ENCODE data around the gene HS3ST4.
A peak's percentile ranks its signal among the peaks of the same experiment; 100 is the strongest.

HS3ST4 gene

DNA sequence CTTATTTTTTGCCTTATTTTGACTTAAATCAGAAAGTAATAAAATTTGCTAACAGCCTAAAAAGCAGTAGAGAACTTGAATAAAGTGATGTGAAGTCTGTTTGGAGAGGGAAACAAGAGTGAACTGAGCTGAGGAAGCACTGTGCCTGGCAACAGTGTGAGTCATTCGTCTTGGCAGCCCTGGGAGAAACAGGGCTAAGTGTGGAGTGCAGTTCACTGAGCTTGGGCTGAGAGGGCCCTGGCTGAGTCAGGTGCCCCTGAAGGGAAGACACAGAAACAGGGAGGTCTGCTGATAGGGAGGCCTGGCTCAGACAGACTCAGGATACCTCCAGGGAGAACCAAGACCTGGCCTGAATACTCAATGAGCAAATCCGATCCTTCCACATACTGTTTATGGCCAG lies 132.1 kb downstream of the HS3ST4 start:
- DNase-seq (ENCODE audit: low read depth, low spot score): no peak

DNA sequence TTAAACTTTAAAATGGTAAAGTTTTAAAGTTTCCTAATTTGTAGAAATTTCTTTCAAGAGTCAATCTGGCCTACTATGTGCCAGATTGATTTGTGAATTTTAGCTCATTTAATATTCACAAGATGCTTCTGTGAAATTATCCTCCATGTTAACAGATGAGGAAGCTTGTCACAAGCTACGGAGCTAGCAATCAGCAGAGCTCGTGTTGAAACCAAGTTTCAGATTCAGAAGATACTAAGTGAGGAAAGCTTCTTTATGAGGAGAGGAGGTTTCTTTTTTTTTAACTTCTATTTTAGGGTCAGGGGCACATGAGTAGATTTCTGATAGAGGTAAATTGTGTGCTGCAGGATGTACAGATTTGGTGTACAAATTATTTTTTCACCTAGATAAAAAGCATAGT lies 135.9 kb downstream of the HS3ST4 start:
- no peak for DNase-seq (ENCODE audit: low read depth, low spot score)

DNA sequence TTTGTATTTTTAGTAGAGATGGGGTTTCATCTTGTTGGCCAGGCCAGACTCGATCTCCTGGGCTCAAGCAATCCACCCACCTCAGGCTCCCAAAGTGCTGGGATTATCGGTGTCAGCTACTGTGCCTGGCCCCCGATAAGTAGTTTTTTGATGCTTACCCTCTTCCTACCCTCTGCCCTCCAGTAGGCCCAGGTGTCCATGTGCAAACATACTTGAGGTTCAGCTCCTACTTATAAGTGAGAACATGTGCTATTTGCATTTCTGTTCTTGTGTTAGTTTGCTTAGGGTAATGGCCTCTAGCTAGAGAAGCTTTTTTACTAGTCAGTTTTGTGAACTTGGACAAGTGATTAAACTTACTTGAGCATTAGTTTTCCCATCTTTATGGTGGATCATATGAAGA lies 136.8 kb downstream of the HS3ST4 start:
- no peak for DNase-seq (ENCODE audit: low read depth, low spot score)

DNA sequence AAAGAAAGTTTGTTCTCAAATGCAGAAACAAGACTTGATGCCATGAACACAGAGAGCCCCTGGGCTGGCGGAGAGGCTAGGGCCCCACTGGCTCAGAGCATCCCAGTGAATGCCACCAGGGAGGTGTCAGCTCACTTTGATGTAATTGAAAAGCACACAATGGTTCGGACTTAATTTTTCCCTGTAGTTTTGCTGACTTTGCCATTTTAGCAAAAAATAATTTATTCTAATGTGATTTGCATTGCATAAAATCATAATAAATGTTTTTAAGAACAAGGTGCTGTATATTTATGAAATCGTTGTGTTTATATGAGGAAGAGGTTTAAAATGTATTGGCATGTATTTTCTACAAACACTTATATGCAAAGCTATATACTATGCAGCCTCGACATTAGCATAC lies 140.5 kb downstream of the HS3ST4 start:
- DNase-seq (ENCODE audit: low read depth, low spot score): no peak

DNA sequence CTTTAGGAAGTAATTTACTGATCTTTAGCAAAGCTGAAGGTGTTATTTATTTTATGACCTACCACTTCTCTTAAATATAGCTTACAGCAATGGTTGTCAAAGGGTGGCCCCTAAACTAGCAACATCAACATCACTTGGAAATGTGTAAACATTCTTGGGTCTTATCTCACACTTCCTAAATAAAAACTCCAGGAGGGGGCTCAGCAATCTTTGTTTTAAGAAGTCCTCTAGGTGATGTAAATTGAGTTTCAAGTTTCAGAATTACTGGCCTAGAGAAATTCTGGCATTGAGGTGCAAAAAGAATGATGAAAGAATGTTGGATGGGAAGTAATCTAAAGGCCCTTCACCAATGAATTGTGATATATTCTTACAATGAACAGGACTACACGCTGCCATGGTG lies 142.3 kb downstream of the HS3ST4 start:
- DNase-seq (ENCODE audit: low read depth, low spot score): no peak

DNA sequence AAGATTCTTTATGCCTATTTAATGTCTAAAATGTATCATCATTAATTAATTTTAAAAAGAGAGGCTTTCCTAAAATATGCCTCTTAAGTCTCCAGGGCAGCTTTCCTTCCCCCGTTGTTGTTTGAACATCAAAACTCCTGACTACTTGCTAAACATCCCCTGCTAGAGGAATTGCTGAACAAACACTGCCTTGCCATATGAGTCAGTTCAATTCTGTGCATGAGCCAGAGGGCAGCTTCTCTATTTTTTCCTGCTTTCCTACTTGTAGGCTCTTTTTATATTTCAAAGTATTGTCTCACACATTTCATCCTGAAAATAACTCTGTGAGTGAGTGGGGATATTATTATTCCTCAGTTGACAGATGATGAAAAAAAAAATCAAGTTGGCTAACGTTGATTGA lies 143.4 kb downstream of the HS3ST4 start:
- no peak for DNase-seq (ENCODE audit: low read depth, low spot score)

DNA sequence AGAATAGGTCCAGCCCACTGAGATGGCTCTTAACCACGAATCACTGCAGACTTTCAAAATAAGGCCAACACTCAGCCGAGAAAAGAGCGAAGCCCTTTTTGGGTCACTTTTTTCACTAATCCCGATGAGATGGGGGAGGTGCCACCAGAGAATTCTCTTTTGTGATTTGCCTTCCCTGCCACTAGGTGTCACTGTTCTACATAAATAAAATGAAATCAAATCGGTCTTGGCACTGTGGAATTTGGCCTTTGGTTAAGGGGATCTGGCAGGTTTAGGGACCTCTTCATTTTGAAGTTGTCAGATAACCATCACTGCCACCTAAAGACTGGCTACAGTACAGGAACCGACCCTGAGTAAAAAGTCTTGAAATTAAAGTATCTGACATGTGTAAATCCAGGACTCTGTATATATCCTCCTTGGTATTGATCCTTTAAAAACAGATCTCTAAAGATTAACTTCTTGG lies 147.0 kb downstream of the HS3ST4 start:
- peak; percentile 3 for DNase-seq (ENCODE audit: low read depth, low spot score)

DNA sequence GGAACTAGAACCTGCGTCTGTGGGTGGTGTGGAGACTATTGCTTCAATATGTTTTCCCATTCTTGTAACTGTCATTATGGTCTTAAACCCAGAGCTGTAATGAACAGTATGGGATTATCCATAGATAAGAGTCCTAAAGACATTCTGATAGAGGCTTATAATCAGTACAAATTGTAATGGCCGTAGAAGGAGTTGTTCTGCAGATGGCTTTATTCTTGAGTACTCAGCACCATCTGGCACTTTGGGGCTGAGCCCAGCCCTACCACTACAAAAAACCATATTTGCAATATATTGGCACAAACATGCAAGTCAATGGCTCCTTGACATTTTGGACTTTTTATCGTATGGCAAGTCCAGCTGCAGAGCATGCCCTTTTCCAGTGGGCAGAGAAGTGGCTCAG lies 150.0 kb downstream of the HS3ST4 start:
- DNase-seq (ENCODE audit: low read depth, low spot score): no peak

DNA sequence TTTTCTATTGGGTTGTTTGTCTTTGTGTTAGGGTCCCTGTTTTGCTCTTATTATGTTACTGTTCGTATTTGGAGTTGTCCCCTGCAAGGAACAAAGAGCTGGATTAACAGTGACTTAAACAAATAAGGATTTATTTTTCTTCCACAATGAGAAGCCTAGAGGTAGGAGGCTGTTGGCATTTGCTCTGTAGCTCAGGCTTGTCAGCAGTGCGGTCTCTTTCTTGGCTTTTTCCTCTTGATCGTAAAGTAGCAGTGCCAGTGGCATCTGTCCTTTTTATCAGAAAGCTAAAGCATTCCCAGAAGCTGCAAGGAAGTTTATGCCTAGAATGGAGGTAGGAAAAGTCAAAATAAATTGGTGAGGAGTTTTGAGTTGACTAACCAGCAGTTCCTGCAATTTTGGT lies 154.1 kb downstream of the HS3ST4 start:
- DNase-seq (ENCODE audit: low read depth, low spot score): no peak

DNA sequence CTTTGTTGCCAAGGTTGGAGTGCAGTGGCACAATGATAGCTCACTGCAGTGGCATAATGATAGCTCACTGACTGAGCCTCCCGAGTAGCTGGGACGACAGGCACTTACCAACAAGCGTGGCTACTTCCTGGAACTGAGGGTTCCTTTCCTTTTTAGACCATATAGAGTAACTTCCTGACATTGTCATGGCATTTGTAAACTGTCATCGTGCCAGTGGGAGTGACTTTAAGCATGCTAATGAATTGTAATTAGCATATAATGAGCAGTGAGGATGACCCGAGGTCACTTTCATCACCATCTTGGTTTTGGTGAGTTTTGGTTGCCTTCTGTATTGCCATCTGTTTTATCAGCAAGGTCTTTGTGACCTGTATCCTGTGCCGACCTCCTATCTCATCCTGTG lies 162.4 kb downstream of the HS3ST4 start:
- no peak for DNase-seq (ENCODE audit: low read depth, low spot score)

DNA sequence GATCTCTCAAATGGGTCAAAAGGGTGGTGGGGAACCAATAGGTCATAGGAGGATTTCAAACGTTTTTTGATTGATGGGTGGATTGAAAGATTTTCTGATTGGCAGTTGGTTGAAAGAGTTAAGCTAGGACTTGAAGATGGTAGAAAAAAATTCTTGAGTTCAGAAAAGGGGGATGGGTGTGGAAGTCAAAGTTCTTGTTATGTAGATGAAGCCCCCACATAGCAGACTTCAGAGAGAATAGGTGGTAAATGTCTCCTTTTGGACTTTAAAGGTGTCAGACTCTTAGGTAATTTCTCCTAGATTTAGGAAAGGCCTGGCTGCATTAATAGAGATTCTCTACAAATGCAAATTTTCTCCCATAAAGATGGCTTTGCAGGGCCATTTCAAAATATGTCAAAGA lies 163.3 kb downstream of the HS3ST4 start:
- no peak for DNase-seq (ENCODE audit: low read depth, low spot score)

DNA sequence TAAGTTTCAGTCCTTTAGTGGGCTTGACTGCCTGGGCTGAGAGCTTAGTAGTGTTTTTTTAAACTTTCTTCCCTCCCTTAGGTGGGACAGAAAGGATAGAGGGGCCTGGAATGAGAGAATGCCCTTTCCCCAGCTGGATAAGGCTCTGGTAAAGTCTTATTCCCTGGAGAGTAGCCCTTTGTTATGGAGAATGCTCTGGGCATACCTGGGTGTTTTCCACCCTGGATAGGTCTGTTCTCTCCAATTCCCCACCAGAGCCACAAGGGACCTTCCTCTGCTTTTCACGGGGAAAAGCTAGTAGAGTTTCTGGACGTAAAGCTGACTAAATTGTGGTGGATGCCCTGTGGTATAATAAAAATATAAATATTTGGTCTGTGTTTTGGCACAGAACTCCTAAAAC lies 164.1 kb downstream of the HS3ST4 start:
- DNase-seq (ENCODE audit: low read depth, low spot score): no peak

DNA sequence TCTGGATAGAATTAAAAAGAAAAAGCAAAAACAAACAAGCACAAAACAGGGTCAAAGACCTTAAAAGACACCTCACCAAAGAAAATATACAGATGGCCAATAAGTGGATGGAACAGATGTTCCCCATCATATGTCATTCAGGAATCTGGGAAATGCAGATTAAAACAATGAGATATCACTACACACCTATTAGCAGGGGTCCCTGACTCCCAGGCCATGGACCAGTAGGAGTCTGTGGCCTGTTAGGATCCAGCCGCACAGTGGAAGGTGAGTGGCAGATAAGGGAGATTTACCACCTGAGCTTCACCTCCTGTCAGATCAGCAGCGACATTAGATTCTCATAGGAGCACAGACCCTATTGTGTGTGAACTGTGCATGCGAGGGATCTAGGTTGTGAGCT lies 167.9 kb downstream of the HS3ST4 start:
- DNase-seq (ENCODE audit: low read depth, low spot score): no peak

DNA sequence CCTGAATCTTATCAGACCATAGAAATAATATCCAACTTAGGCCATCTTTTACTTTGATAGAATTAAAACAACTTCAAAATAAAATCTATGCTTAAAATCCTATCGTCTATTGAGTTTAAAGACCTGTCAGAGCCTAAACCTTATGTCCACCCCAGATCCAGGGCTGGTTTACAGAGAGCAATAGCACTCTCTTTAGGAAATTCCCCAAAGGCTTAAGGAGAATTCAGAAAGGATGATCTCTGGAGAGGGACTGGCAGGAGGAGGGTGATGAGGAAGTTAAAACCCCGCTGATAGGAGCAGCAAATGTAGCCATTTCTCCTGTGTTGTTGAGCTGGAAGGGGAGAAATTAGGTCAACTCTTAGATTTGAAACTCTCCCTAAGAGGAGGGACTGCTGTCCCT lies 175.3 kb downstream of the HS3ST4 start:
- DNase-seq (ENCODE audit: low read depth, low spot score): no peak

DNA sequence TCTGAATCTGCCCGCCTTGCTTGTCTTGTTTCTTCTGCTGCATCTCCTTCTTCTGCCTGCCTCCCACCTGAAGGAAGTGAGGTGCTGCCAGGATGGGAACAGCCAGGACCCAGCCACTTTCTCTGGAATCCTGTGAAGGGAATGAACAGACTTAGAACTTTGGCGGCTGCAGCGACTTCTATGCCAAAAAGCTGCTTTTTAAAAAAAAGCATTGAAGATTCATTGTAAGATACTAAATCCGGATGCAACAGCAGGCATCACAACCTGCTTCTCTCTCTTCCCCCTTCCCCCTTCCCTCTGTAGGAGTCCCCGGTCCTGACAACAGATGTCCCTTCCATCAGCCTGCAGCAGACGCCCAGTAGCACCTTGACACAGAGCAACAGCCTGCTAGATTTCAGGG lies 176.3 kb downstream of the HS3ST4 start:
- DNase-seq (ENCODE audit: low read depth, low spot score): no peak

DNA sequence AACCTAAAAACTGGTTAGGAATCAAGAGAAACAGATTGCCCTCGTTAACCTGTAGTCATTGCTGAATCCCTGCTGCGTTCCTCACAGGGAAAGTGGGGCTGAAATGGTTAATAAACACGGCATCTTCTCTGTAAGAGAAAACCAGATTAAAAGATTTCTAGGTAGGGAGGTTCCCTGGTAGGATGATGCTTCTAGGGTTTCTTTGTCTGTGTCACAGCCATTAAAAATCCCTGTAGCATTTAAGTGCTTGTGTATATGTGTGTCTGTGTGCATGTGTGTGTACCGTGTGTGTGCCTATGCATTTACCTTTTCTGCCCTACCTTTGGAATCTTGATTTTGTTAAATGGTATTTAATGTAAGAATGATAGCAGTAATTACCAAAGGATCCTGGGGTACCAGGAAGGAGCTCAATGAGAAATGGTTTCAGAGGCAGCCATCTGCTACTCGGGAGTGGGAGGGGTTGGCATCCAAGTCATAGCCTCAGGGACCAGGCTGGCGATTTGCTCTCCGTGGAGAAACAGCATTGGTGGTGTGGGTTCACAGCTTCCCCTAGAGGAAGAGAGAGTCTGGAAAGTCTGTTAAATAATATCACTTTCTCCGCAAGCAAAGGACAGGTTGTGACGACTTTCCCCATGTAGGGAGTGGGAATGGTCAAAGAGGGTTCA lies 177.1 kb downstream of the HS3ST4 start:
- no peak for DNase-seq (ENCODE audit: low read depth, low spot score)

DNA sequence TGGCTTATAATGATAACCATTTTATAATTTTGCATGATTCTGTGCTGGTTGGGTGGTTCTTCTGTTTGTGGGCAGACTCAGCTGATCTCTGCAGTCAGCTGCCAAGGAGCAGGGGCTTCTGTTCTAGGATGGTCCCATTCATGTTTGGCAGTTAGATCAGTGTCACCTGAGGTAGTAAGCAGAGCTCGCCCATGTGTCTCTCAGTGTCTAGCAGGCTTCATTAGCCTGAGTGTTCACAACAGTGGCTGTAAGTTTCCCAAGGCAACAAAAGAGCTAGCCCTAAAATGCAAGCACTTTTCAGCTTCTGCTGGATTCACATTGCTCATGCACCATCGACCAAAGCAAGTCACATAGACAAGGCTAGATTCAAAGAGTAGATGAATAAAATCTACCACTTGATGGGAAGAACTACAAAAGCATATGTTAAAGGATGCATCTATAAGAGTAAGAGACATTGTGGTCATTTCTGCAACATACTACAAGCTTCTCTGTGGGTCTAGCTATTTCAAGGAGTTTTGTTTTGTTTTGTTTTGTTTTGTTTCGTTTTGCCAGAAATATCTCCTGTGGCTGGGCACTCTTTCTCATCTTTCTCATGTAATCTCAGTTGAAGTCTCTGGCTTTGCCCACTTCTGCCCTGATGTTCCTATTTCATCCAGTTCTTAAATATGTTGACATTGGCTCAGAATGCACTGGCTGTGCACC lies 180.8 kb downstream of the HS3ST4 start:
- no peak for DNase-seq (ENCODE audit: low read depth, low spot score)

DNA sequence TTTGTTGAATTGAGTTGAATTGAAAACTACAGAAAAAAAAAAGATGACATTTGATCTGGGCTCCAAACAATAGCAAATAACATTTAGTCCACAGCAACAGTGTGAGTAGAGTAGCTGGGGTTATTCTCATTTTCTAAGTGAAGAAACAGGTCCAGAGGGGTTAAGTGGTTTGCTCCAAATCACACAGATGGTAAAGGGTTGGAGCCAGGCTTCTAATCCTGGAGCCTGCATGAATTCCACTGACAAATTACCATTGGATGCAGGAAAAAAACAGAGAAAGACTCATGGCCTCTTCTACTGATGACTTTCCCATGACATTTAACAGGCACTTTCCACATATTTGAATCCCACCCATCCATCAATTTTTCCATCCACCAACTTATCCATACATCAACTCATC lies 182.4 kb downstream of the HS3ST4 start:
- no peak for DNase-seq (ENCODE audit: low read depth, low spot score)

DNA sequence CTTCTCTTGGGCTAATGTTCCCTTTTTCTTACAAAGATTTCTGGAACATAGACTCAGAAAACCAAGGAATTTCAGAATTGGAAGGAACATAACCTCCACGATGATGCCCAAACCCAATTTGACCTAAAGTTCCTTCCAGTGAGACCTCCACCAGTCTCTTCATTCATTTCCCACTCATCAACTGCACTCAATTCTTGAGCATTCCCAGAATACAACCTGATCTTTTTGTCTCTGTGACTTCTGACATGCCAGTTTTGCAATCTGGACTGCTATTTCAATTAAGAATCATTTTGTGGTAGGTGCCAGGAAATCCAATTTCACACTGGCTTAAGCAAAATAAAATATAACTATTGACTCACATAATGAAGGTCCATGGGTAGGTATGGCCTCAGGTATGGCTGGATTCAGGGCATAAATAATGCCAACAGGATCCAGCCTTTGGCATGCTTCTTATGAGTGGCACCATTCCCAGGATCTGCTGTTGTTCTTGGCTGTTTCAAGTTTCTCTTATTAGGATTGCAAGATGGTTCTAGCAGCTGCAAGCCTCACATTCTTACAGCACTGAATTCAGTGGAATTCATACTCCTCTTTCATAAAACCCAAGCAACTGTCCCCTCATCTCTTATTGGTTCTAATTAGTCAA lies 184.3 kb downstream of the HS3ST4 start:
- no peak for DNase-seq (ENCODE audit: low read depth, low spot score)

DNA sequence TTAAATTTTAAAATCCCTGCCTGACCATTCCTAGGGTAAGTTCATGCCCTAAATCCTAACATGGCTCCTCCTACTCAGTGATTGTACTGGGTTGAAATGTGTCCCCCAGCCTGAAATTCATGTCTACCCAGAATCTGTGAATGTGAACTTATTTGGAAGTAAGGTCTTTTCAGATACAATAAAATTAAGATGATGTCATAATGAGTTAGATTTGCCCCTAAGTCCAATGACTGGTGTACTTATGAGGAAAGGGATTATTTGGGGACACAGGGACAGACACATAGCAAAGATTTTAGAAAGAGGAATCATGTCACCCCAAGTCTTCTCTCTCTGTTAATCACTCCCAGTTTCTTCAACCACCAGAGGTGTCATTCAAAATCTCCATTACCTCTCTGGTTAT lies 185.3 kb downstream of the HS3ST4 start:
- no peak for DNase-seq (ENCODE audit: low read depth, low spot score)

DNA sequence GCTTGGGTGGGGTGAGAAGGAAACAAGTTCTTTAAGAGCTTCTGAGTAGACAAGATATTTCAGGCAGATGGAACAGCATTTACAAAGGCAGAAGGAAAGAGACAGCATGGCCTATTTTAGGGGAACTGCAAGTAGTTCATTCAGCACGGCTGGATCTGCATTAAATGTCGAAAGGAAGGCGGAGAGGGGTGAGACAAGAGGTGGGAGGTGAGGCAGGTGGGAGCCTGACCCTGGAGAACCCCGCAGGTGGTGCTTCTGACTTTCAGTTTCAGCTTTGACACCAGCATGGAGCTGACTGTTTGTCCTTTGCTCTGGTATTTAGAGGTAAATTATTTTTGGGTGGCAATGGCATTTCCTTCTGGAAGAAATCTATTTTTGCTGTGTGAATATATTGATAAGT lies 194.8 kb downstream of the HS3ST4 start:
- no peak for DNase-seq (ENCODE audit: low read depth, low spot score)

DNA sequence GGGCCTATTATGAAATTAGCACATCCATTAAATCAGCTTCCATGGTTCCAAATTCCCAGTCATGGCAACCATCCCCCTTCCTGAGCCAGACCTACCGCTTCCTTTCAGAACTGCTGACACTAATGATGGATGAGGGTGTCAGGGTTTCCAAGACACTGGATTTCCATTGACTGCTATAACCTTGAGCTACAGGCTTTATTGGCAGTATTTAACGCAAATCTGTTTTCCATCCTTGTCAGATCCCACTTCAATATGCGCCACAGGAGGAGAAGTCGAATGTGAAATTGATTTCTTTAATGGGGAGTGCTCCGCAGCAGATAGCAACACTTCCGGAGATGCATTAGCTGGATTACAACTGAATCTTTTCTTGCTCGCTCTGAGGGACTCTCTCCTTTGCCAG lies 197.1 kb downstream of the HS3ST4 start:
- no peak for DNase-seq (ENCODE audit: low read depth, low spot score)

DNA sequence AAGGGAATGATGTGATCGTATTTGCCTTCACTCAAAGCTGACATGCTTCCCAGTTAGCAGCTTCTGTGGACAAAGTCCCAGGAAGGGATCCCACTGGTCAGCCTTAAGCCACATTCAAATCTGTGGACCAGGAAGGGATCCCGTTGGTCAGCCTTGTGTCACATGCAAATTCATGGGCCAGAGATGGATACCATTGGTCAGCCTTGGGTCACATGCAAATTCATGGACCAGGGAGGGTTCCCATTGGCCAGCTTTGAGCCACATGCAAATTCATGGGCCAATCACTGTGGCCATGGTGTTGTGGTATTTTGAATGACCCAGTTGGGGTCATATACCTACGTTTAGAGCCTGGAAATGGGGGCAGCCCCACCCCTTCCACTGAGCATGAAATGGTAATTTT lies 201.6 kb downstream of the HS3ST4 start:
- no peak for DNase-seq (ENCODE audit: low read depth, low spot score)

Data from smooth muscle cell of the brain vasculature (primary cell).